Right lobe of liver (tissue), 6 donors: ENCODE data around the gene METAP1D. TPM values are rescaled to one million over a fixed set of nuclear protein-coding genes. Genes with fewer than 3 reads are reported as not detected.
A peak's percentile ranks its signal among the peaks of the same experiment; 100 is the strongest.

Experiments
- ATAC-seq, 4 donors: fragments of 200-7000 bp; cut with Tn5 transposase; one replicate each; pipeline ENCODE4 v1.9.1; 2020; ENCODE audit warnings: mild to moderate bottlenecking in 4 of 4, moderate library complexity in 4 of 4
- DNase-seq, 3 donors: peaks; one replicate each; pipeline ENCODE4 v3.0.0-alpha.2; 2020
- H3K27ac ChIP-seq, 3 donors: fragments of 200-600 bp; one replicate each; pipeline ENCODE4 v1.8.0; 2022
- H3K27me3 ChIP-seq, 2 donors: fragments of 200-600 bp; one replicate each; pipeline ENCODE4 v1.8.0; 2022
- H3K36me3 ChIP-seq, 4 donors: fragments of 200-600 bp; sonication (generic) in 1 of 4; one replicate each; pipeline versions ENCODE4 v1.5.1 to v1.8.0; 2017 to 2022; ENCODE audit warnings: control low read depth in 1 of 4
- H3K4me1 ChIP-seq, 4 donors: fragments of 200-600 bp; sonication (generic) in 1 of 4; one replicate each; pipeline versions ENCODE4 v1.5.1 to v1.8.0; 2017 to 2022; ENCODE audit warnings: control low read depth in 1 of 4
- H3K4me3 ChIP-seq, 3 donors: fragments of 200-600 bp; one replicate each; pipeline ENCODE4 v1.8.0; 2022
- H3K9me3 ChIP-seq, 4 donors: fragments of 200-600 bp; sonication (generic) in 1 of 4; one replicate each; pipeline versions ENCODE4 v1.5.1 to v1.8.0; 2017 to 2022; ENCODE audit warnings: control low read depth in 1 of 4
- CTCF ChIP-seq, 4 donors: fragments of 200-600 bp in 3 of 4; fragments of 450-650 bp in 1 of 4; IDR thresholded peaks; one replicate each; pipeline versions ENCODE4 v1.5.1 to v1.8.0; 2016 to 2022; ENCODE audit warnings: antibody characterized with exemption in 4 of 4, mild to moderate bottlenecking in 2 of 4
- POLR2A ChIP-seq: fragments of 450-650 bp; IDR thresholded peaks from one replicate; pipeline ENCODE4 v1.6.1; 2017; ENCODE audit warnings: antibody characterized with exemption, mild to moderate bottlenecking
- WGBS: methylation state at CpG from one replicate; pipeline ENCODE4 v1.1.6; 2018; ENCODE audit warnings: low coverage, low lambda C conversion rate; ENCODE audit not compliant: insufficient coverage; ENCODE audit errors: missing lambda C conversion rate; 5-methylcytosine and 5-hydroxymethylcytosine counted together
- intact Hi-C, 2 donors: fragments of 100-400 bp; cut with DNase I; formaldehyde crosslinking; loops; one replicate each; pipeline versions ENCODE4 v1.11.2 to v1.14.1; 2022
- total RNA-seq, 6 experiments: library from RNA; depleted of rRNA in 2 of 6; stranded (reverse); fragments of >200 nt in 2 of 6; fragmentation: NEBNext Ultra II Directional in 3 of 6; extraction: Animal tissue kit (Norgen Biotek cat#: 25700) in 3 of 6; gene quantifications; one replicate each; pipeline versions ENCODE4 v1.1.0 to v1.2.4, GENCODE V29; 2016 to 2023
- donor health status: DM: no; HTN: yes; CAD: no.
- donor health status: DM: no; HTN: no; CAD: no.
- donor health status: DM: no; HTN: no; CAD: no.
- donor health status: DM: no; HTN: yes; CAD: no.
- donor health status: DM: no; HTN: yes; CAD: no.

METAP1D gene
- total RNA-seq, 6 experiments from 2014 or later, result 2.4 to 8.2 (median 4.6) TPM

GRCh38 chr2:172093416-172094293 is 93.9 kb downstream of the METAP1D start:
- H3K9me3 ChIP-seq, result no peaks in the 10 kb centered on the region
- intact Hi-C loops, result no loop called here
- DNase-seq, result no peak
- 16% methylated on average over 18 of the region's 18 CpGs for WGBS
- H3K36me3 ChIP-seq, result no peaks in the 10 kb centered on the region
- no peak overlapping the region for H3K27ac ChIP-seq
- no peak for ATAC-seq
- no peak overlapping the region for H3K4me3 ChIP-seq
- no peak for TF ChIP-seq POLR2A
- TF ChIP-seq CTCF (IDR thresholded peaks at IDR 0.05), result no peak
- peaks cover 0 to 22% (median 0%) of the 10 kb centered on the region in 4 donors for H3K4me1 ChIP-seq
- H3K27me3 ChIP-seq, result peaks cover 46 to 90% of the 10 kb centered on the region in 2 donors

GRCh38 chr2:172094294-172095145 is 94.8 kb downstream of the METAP1D start:
- no peak for TF ChIP-seq CTCF (IDR thresholded peaks at IDR 0.05)
- no peak for TF ChIP-seq POLR2A
- Histone ChIP-seq H3K36me3 (no peaks in the 10 kb centered on the region), H3K9me3 (no peaks in the 10 kb centered on the region), H3K4me3 (no peak overlapping the region), H3K27me3 (peaks cover 46 to 93% of the 10 kb centered on the region in 2 donors), H3K4me1 (peaks cover 0 to 27% (median 2%) of the 10 kb centered on the region in 4 donors), H3K27ac (no peak overlapping the region)
- DNase-seq (peak in 1 of 3 donors; percentile 53), ATAC-seq (peak in 3 of 4 donors; percentile 18 to 32 (median 30))
- intact Hi-C loops, result no loop called here
- whole genome bisulfite sequencing, result 1% methylated on average over 18 of the region's 66 CpGs

DNA sequence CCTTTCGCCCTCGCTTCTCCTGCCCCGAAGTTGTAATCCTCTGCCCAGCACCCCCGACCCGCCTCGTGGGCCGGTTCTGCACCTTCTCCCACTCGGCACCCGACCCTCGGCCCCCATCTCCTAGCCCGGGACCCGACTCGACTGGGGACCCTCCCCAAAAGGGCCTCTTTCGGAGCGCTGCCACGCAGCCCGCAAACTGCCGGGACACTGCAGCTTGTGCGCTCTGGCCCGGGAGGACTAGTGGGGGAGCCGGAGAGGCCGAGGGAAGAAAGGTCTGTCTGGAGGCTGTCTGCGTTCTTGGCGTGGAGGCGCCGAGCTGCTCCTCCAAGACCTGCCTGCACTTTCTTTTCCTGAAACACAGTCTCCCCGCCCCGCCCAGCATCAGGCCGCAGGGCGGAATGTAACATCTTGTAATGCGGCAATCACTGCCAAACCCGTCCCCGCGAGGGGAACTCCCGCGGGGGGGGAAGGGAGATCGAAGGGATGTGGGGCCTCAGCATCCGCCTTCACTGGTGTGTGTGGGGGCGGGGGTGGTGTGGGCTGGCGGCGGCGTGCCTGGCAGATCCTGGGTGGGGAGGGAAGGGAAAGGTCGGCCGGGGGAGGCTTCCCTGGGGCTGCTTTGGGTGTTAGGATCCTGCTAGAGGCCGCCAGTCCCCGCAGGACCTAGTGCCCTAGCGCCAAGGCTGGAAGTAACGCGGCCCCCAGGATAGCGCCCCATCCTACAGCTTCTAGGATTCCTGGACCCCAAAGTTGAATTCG is 95.6 kb downstream of the METAP1D start:
- intact Hi-C loops, result no loop called here
- 0% methylated on average over 24 of the region's 51 CpGs for WGBS
- Histone ChIP-seq H3K27ac (no peak overlapping the region), H3K9me3 (no peaks in the 10 kb centered on the region), H3K27me3 (peaks cover 49 to 93% of the 10 kb centered on the region in 2 donors), H3K36me3 (no peaks in the 10 kb centered on the region), H3K4me3 (no peak overlapping the region), H3K4me1 (peaks cover 0 to 27% (median 4%) of the 10 kb centered on the region in 4 donors)
- DNase-seq, result peak in 1 of 3 donors; percentile 57
- no peak for TF ChIP-seq POLR2A
- TF ChIP-seq CTCF (IDR thresholded peaks at IDR 0.05), result no peak
- peak; percentile 23 to 50 (median 38) for ATAC-seq
